GM23338 (cell line): ENCODE data around the gene EP400. TPM values are rescaled to one million over a fixed set of nuclear protein-coding genes. Genes with fewer than 3 reads are reported as not detected.
"Not testable (repeated sequence)": the region's sequence is repeated elsewhere in the genome, so short reads cannot be mapped to it uniquely, and the experiment has no call there.

Experiments used
- ATAC-seq: fragments of 200-7000 bp; cut with Tn5 transposase; 3 replicates; pipeline ENCODE4 v1.9.1; 2020
- DNase-seq: peaks from one replicate; pipeline ENCODE4 v3.0.0-alpha.2; 2015; ENCODE audit warnings: low spot score
- H2AFZ ChIP-seq: fragments of 200-600 bp; sonication (generic); 2 replicates; pipeline ENCODE4 v1.8.0; 2016; ENCODE audit warnings: antibody characterized with exemption, mild to moderate bottlenecking, moderate library complexity
- H3F3A ChIP-seq: fragments of 200-600 bp; sonication (generic); replicated peaks from 2 replicates; pipeline ENCODE4 v1.8.0; 2017; ENCODE audit warnings: antibody characterized with exemption, mixed run types, low read depth
- H3K27ac ChIP-seq: fragments of 200-600 bp; sonication (generic); 2 replicates; pipeline ENCODE4 v1.6.1; 2016; ENCODE audit warnings: low read depth
- H3K27me3 ChIP-seq: fragments of 200-600 bp; sonication (generic); 2 replicates; pipeline ENCODE4 v1.8.0; 2016; ENCODE audit warnings: mild to moderate bottlenecking, mixed run types, moderate library complexity; ENCODE audit not compliant: insufficient read depth
- H3K36me3 ChIP-seq: fragments of 200-600 bp; sonication (generic); 2 replicates; pipeline ENCODE4 v1.8.0; 2016; ENCODE audit warnings: mild to moderate bottlenecking; ENCODE audit not compliant: insufficient read depth
- H3K4me1 ChIP-seq: fragments of 200-600 bp; sonication (generic); 2 replicates; pipeline ENCODE4 v1.8.0; 2016; ENCODE audit warnings: mild to moderate bottlenecking, moderate library complexity; ENCODE audit not compliant: insufficient read depth
- H3K4me2 ChIP-seq: fragments of 200-600 bp; sonication (generic); 2 replicates; pipeline ENCODE4 v1.7.1; 2017; ENCODE audit warnings: mixed run types
- H3K4me3 ChIP-seq: fragments of 200-600 bp; sonication (generic); 2 replicates; pipeline ENCODE4 v1.6.1; 2016; ENCODE audit warnings: mixed run types
- H3K79me2 ChIP-seq: fragments of 200-600 bp; sonication (generic); replicated peaks from 2 replicates; pipeline ENCODE4 v1.8.0; 2017; ENCODE audit warnings: mild to moderate bottlenecking; ENCODE audit not compliant: insufficient read depth
- H3K9me2 ChIP-seq: fragments of 200-600 bp; sonication (generic); 2 replicates; pipeline ENCODE4 v1.8.0; 2017; ENCODE audit not compliant: insufficient read depth
- H4K20me1 ChIP-seq: fragments of 200-600 bp; sonication (generic); replicated peaks from 2 replicates; pipeline ENCODE4 v1.8.0; 2017; ENCODE audit warnings: mild to moderate bottlenecking; ENCODE audit not compliant: insufficient read depth
- H3K27ac Mint-ChIP-seq: 2 replicates; pipeline ENCODE4 v1.8.0; 2020; ENCODE audit warnings: inconsistent platforms, mild to moderate bottlenecking, moderate library complexity, mixed read lengths
- H3K27me3 Mint-ChIP-seq: 3 replicates; pipeline ENCODE4 v1.8.0; 2022; ENCODE audit warnings: low read depth, mild to moderate bottlenecking, moderate library complexity, mixed read lengths, inconsistent platforms; ENCODE audit not compliant: insufficient read depth, poor library complexity
- H3K36me3 Mint-ChIP-seq: 3 replicates; pipeline ENCODE4 v1.8.0; 2021; ENCODE audit warnings: low read depth, mild to moderate bottlenecking, inconsistent platforms, moderate library complexity, mixed read lengths
- H3K4me1 Mint-ChIP-seq: 3 replicates; pipeline ENCODE4 v1.8.0; 2020; ENCODE audit warnings: mild to moderate bottlenecking, inconsistent platforms, mixed read lengths
- H3K4me3 Mint-ChIP-seq: 3 replicates; pipeline ENCODE4 v1.8.0; 2021; ENCODE audit warnings: moderate library complexity, mild to moderate bottlenecking, inconsistent platforms, mixed read lengths
- H3K9me3 Mint-ChIP-seq: 3 replicates; pipeline ENCODE4 v1.8.0; 2020; ENCODE audit warnings: moderate library complexity, mild to moderate bottlenecking, inconsistent platforms, mixed read lengths
- CREB1 ChIP-seq: fragments of 250-450 bp; sonication (Bioruptor Pico); IDR thresholded peaks from 2 replicates; pipeline ENCODE4 v1.5.0; 2020; ENCODE audit warnings: low read depth, mild to moderate bottlenecking, moderate library complexity
- EZH2 ChIP-seq: fragments of 200-600 bp; sonication (generic); IDR thresholded peaks from one replicate; pipeline ENCODE4 v1.8.0; 2017; ENCODE audit warnings: antibody characterized with exemption, mild to moderate bottlenecking, low read depth; ENCODE audit not compliant: unreplicated experiment
- EZH2phosphoT487 ChIP-seq: fragments of 200-600 bp; sonication (generic); IDR thresholded peaks from one replicate; pipeline ENCODE4 v1.8.1; 2018; ENCODE audit warnings: antibody characterized with exemption; ENCODE audit not compliant: unreplicated experiment
- JUNB ChIP-seq: IDR thresholded peaks from one replicate; pipeline ENCODE4 v1.6.1; 2016; ENCODE audit warnings: antibody characterized with exemption; ENCODE audit not compliant: unreplicated experiment
- NANOG ChIP-seq: IDR thresholded peaks from 2 replicates; pipeline ENCODE4 v1.6.1; 2016; ENCODE audit warnings: antibody characterized with exemption, borderline replicate concordance
- ZNF114 ChIP-seq: fragments of 250-450 bp; sonication (Bioruptor Pico); IDR thresholded peaks from 2 replicates; pipeline ENCODE4 v1.5.0; 2020; ENCODE audit warnings: mild to moderate bottlenecking, moderate library complexity
- ZNF331 ChIP-seq: fragments of 250-450 bp; sonication (Bioruptor Pico); IDR thresholded peaks from 2 replicates; pipeline ENCODE4 v1.5.0; 2020; ENCODE audit warnings: low read depth, mild to moderate bottlenecking, moderate library complexity
- polyA plus RNA-seq: library from polyadenylated mRNA; unstranded; fragments of >200 nt; fragmentation: Nextera tagmentation; extraction: Ambion mirVana; gene quantifications from 2 replicates; pipeline ENCODE4 v1.2.1, GENCODE V29; 2016
- total RNA-seq: library from RNA; depleted of rRNA; stranded (reverse); fragments of >200 nt; shearing (Covaris generic); gene quantifications from 2 replicates; pipeline ENCODE4 v1.2.3, GENCODE V29; 2014
- TF ChIP-seq, protein P1 (sequence below): IDR thresholded peaks from 2 replicates; pipeline ENCODE4 v1.6.1; 2016; ENCODE audit warnings: antibody characterized with exemption

EP400 gene
- total and polyA plus RNA-seq, 2 experiments from 2014 or later = 26.3 to 57.2 TPM

DNA sequence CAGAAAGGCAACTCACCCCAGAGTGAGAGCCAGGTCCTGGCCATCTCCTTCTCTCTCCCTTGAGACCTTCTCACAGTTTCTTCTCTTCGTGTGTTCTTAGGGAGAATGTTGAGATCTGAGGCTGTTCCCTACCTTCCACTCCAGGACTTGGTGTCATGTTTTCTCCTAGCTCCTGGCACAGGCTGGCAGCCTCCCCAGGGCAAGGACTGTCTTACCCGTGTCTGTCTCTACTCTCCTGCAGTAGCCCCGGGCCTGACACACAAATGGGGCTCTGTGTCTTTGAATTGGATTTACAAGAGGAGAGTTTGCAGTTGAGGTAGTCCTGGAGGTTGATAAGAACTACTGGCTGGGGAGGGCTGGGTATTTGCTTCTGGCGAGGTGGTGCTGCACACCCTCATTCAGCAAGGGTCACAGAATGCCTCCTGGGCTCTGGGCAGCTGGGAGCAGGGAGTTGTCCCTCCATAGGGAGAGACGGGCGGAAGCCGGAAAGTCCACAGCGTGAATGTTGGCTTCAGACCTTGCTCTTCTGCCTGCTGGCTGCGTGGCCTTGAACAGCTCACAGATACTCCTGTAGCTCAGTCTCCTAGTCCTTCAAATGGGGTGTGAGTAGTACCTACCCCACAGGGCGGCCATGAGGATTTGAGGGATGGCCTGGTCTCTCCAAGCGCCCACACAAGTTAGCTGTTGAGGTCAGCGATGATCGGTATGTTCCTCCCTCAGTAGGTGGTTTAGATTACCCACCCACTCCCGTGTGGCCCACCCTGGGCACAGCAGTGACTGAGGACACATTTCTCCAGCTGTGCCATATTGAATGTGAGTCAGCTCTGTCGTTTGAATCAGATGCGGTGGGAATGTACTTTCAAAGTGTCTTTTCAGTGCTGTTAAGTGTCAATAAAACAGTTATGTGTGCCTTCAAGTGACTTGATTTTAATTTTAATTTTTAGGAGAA, 10.2 kb downstream of the EP400 start (continued):
- TF ChIP-seq NANOG (no peak), ZNF114 (CRISPR knock-in tag) (no peak), JUNB (no peak)

DNA sequence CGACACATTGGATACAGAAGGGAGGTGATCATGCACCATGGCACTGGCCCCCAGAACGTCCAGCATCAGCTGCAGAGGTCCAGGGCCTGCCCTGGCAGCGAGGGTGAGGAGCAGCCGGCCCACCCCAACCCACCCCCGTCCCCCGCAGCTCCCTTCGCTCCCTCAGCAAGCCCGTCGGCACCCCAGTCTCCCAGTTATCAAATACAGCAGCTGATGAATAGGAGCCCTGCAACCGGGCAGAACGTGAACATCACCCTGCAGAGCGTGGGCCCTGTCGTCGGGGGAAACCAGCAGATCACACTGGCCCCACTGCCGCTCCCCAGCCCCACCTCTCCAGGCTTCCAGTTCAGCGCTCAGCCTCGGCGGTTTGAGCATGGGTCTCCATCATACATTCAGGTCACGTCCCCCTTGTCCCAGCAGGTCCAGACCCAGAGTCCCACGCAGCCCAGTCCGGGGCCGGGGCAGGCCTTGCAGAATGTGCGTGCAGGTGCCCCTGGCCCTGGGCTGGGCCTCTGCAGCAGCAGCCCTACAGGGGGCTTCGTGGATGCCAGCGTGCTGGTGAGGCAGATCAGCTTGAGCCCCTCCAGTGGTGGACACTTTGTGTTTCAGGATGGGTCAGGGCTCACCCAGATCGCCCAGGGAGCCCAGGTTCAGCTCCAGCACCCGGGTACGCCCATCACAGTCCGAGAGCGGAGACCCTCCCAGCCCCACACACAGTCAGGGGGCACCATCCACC, 11.0 kb downstream of the EP400 start:
- not testable (repeated sequence) for DNase-seq, H3K27ac ChIP-seq, H3K4me3 ChIP-seq, H3K9me3 Mint-ChIP-seq, H3K4me3 Mint-ChIP-seq, H3K36me3 ChIP-seq, ATAC-seq, H3K27ac Mint-ChIP-seq, H3F3A ChIP-seq, H3K4me2 ChIP-seq, H3K4me1 ChIP-seq, H3K4me1 Mint-ChIP-seq, H3K27me3 Mint-ChIP-seq, H3K9me2 ChIP-seq, H3K27me3 ChIP-seq, H2AFZ ChIP-seq
- peaks cover 13% of the 10 kb centered on the region for H3K36me3 Mint-ChIP-seq
- Histone ChIP-seq H4K20me1 (peaks cover 39% of the 10 kb centered on the region), H3K79me2 (peaks cover 87% of the 10 kb centered on the region)

DNA sequence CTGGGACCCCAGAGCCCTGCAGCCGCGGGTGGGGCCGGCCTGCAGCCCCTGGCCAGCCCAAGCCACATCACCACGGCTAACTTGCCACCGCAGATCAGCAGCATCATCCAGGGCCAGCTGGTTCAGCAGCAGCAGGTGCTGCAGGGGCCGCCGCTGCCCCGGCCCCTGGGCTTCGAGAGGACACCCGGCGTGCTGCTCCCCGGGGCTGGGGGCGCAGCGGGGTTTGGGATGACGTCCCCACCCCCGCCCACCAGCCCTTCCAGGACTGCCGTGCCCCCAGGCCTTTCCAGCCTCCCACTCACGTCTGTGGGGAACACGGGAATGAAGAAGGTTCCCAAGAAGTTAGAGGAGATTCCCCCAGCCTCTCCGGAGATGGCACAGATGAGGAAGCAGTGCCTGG, 11.6 kb downstream of the EP400 start:
- not testable (repeated sequence) for H3K9me3 Mint-ChIP-seq, H3K9me2 ChIP-seq, H3K27me3 Mint-ChIP-seq, H3K4me1 ChIP-seq, H3K27ac Mint-ChIP-seq, H2AFZ ChIP-seq, H3K4me3 Mint-ChIP-seq, H3K27ac ChIP-seq, H3K36me3 ChIP-seq, H3K27me3 ChIP-seq, H3K4me1 Mint-ChIP-seq, H3K4me3 ChIP-seq, H3F3A ChIP-seq, ATAC-seq, H3K4me2 ChIP-seq, DNase-seq
- Histone ChIP-seq H3K79me2 (peaks cover 87% of the 10 kb centered on the region), H4K20me1 (peaks cover 39% of the 10 kb centered on the region)
- H3K36me3 Mint-ChIP-seq = peaks cover 13% of the 10 kb centered on the region

- no peaks in the 10 kb centered on the region for H3K4me1 ChIP-seq
- no peaks in the 10 kb centered on the region for H3K9me3 Mint-ChIP-seq
- no peak overlapping the region for H2AFZ ChIP-seq
- H3K27ac ChIP-seq = no peak overlapping the region
- no peak overlapping the region for H3K4me3 Mint-ChIP-seq
- peaks cover 43% of the 10 kb centered on the region for H4K20me1 ChIP-seq
- no peaks in the 10 kb centered on the region for H3K27me3 Mint-ChIP-seq
- H3K36me3 ChIP-seq = peaks cover 5% of the 10 kb centered on the region; the same call in 1 of the 2 replicates
- DNase-seq = no peak
- peaks cover 87% of the 10 kb centered on the region for H3K79me2 ChIP-seq
- H3K4me3 ChIP-seq = no peak overlapping the region
- peaks cover 13% of the 10 kb centered on the region for H3K36me3 Mint-ChIP-seq
- H3K9me2 ChIP-seq = no peaks in the 10 kb centered on the region
- H3K27ac Mint-ChIP-seq = no peak overlapping the region
- ATAC-seq = no peak
- peaks cover 6% of the 10 kb centered on the region for H3K4me1 Mint-ChIP-seq
- H3K4me2 ChIP-seq = no peak overlapping the region
- no peaks in the 10 kb centered on the region for H3F3A ChIP-seq
- H3K27me3 ChIP-seq = no peaks in the 10 kb centered on the region
- TF ChIP-seq NANOG (no peak), EZH2 (no peak), ZNF331 (CRISPR knock-in tag) (no peak), EZH2phosphoT487 (no peak), CREB1 (CRISPR knock-in tag) (no peak)
- TF ChIP-seq, protein P1, sequence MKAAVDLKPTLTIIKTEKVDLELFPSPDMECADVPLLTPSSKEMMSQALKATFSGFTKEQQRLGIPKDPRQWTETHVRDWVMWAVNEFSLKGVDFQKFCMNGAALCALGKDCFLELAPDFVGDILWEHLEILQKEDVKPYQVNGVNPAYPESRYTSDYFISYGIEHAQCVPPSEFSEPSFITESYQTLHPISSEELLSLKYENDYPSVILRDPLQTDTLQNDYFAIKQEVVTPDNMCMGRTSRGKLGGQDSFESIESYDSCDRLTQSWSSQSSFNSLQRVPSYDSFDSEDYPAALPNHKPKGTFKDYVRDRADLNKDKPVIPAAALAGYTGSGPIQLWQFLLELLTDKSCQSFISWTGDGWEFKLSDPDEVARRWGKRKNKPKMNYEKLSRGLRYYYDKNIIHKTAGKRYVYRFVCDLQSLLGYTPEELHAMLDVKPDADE = no peak
Observed at GRCh38 chr12:131962069-131962468, 12.3 kb downstream of the EP400 start.
